Vagina (tissue), 2 donors: ENCODE results near the gene DUS2.

Experiments
- POLR2A ChIP-seq, 2 donors: fragments of 450-650 bp; IDR thresholded peaks; one replicate each; pipeline ENCODE4 v1.6.1; 2017; ENCODE audit warnings: antibody characterized with exemption in 2 of 2, mild to moderate bottlenecking in 2 of 2, moderate library complexity in 2 of 2
- TF ChIP-seq, protein P1 (sequence below), 3 experiments: fragments of 450-650 bp in 2 of 3; fragments of 200-600 bp in 1 of 3; sonication (generic) in 1 of 3; IDR thresholded peaks; one replicate each; pipeline ENCODE4 v1.5.1; 2017 to 2019; ENCODE audit warnings: antibody characterized with exemption in 3 of 3, mild to moderate bottlenecking in 2 of 3, moderate library complexity in 2 of 3

DNA sequence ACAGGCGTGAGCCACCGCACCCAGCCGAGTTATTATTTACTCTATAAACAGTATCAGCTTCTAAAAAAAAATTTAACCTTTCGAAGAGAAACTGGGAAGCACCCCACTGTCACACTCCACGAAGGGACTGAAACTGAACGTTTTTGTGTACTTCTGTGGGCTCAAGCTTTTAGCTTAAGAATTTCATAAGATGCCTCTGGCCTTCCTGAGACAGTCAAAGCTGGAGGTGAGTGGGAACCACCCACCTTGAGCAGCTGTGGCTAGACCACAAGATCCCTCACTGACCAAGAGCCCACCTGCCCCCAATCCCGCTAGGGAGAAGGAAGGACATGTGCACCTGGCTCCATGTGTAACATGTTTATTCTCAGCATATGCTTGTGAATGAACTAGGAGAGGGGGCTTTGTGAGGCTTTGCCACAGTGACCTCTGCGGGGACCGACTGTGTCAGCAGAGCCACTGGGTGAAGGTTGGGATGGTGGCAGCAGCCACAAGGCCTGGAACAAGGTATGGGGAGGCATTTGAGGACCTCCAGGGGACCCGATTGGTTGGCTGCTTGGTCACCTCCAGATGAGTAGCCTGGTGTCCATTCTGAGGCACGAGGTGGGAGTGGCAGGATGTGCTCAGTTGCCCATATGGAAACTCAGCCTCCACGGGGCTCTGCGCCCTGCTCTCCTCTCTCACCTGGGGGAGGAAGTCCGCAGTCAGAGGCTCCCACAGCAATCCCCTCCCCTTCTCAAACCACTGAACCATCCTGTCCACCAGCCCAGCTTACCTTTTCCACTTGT, 47.6 kb upstream of the DUS2 start:
- no peak for TF ChIP-seq POLR2A (IDR thresholded peaks at IDR 0.05)
- TF ChIP-seq, protein P1, sequence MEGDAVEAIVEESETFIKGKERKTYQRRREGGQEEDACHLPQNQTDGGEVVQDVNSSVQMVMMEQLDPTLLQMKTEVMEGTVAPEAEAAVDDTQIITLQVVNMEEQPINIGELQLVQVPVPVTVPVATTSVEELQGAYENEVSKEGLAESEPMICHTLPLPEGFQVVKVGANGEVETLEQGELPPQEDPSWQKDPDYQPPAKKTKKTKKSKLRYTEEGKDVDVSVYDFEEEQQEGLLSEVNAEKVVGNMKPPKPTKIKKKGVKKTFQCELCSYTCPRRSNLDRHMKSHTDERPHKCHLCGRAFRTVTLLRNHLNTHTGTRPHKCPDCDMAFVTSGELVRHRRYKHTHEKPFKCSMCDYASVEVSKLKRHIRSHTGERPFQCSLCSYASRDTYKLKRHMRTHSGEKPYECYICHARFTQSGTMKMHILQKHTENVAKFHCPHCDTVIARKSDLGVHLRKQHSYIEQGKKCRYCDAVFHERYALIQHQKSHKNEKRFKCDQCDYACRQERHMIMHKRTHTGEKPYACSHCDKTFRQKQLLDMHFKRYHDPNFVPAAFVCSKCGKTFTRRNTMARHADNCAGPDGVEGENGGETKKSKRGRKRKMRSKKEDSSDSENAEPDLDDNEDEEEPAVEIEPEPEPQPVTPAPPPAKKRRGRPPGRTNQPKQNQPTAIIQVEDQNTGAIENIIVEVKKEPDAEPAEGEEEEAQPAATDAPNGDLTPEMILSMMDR (IDR thresholded peaks at IDR 0.05), result no peak
